Adrenal gland (tissue), 12 donors: ENCODE measurements around the gene MRPL9. TPM values are rescaled to one million over a fixed set of nuclear protein-coding genes. Genes with fewer than 3 reads are reported as not detected.

Experiments
- DNase-seq, 7 donors: peaks; one replicate each; pipeline ENCODE4 v3.0.0-alpha.2; 2019 to 2020
- H3K27ac ChIP-seq, 5 donors: fragments of 200-600 bp; sonication (generic) in 4 of 5; 1 replicate in 3 of 5; 2 replicates in 2 of 5; pipeline versions ENCODE4 v1.5.1 to v1.8.0; 2016 to 2020; ENCODE audit warnings: mild to moderate bottlenecking in 1 of 5
- H3K27me3 ChIP-seq: fragments of 200-600 bp; 2 replicates; pipeline ENCODE4 v1.8.0; 2021
- H3K36me3 ChIP-seq, 2 donors: fragments of 200-600 bp; replicated peaks in 1 of 2; 1 replicate in 1 of 2; 2 replicates in 1 of 2; pipeline versions ENCODE4 v1.5.1 to v1.8.0; 2018 to 2022
- H3K4me1 ChIP-seq, 2 donors: fragments of 200-600 bp; replicated peaks in 1 of 2; 1 replicate in 1 of 2; 2 replicates in 1 of 2; pipeline versions ENCODE4 v1.5.1 to v1.8.0; 2018 to 2021
- H3K4me3 ChIP-seq, 4 donors: fragments of 200-600 bp; sonication (generic) in 3 of 4; one replicate each; pipeline ENCODE4 v1.5.1; 2016 to 2018
- H3K9me3 ChIP-seq, 3 donors: fragments of 200-600 bp; sonication (generic) in 1 of 3; replicated peaks in 1 of 3; 1 replicate in 2 of 3; 2 replicates in 1 of 3; pipeline versions ENCODE4 v1.5.1 to v1.8.0; 2016 to 2021
- POLR2A ChIP-seq, 2 donors: fragments of 450-650 bp; IDR thresholded peaks; one replicate each; pipeline ENCODE4 v1.6.1; 2017; ENCODE audit warnings: antibody characterized with exemption in 2 of 2, mild to moderate bottlenecking in 2 of 2, moderate library complexity in 1 of 2
- WGBS, 4 donors: extraction: QIAGEN DNeasy Blood & Tissue Kit in 2 of 4; methylation state at CpG; one replicate each; pipeline versions ENCODE4 v1.1.5 to v1.1.7; 2013 to 2017; 5-methylcytosine and 5-hydroxymethylcytosine counted together
- intact Hi-C, 2 donors: fragments of 100-400 bp; cut with DNase I; formaldehyde crosslinking; loops; one replicate each; pipeline versions ENCODE4 v1.14.1 to v1.15.0; 2022 to 2023
- polyA plus RNA-seq, 3 donors: library from polyadenylated mRNA; stranded (reverse); fragments of 200-250 nt in 2 of 3; fragments of 350-450 nt in 1 of 3; fragmentation: Illumina TruSeq in 1 of 3; extraction: RNeasy Lipid Tissue Mini Kit (QIAGEN cat#74804) in 1 of 3; gene quantifications; one replicate each; pipeline ENCODE4 v1.2.3, GENCODE V29; 2013 to 2014
- total RNA-seq, 9 donors: library from RNA; depleted of rRNA in 4 of 9; stranded (reverse); fragments of >200 nt in 4 of 9; fragments of 120-200 nt in 1 of 9; fragmentation: NEBNext Ultra II Directional in 1 of 9; extraction: Animal tissue kit (Norgen Biotek cat#: 25700) in 1 of 9; gene quantifications; one replicate each; pipeline versions ENCODE4 v1.1.0 to v1.2.4, GENCODE V29; 2013 to 2023
- TF ChIP-seq, protein P1 (sequence below), 6 experiments: fragments of 450-650 bp in 4 of 6; fragments of 200-600 bp in 2 of 6; sonication (generic) in 1 of 6; IDR thresholded peaks; 1 replicate in 5 of 6; 2 replicates in 1 of 6; pipeline versions ENCODE4 v1.5.1 to v1.8.0; 2016 to 2021; ENCODE audit warnings: antibody characterized with exemption in 6 of 6, mild to moderate bottlenecking in 2 of 6, moderate library complexity in 1 of 6
- donor health status: healthy with polysubstance abuse.
- donor health status: Bipolar disorder and iron deficiency.
- donor health status: DM: yes; HTN: yes; CAD: no.
- donor health status: DM: no; HTN: no; CAD: no.
- donor health status: DM: no; HTN: no; CAD: no.
- donor health status: DM: yes; HTN: yes; CAD: no.

The MRPL9 gene
- total and polyA plus RNA-seq, 12 donors: 42.0 to 127 (median 65.2) TPM

DNA sequence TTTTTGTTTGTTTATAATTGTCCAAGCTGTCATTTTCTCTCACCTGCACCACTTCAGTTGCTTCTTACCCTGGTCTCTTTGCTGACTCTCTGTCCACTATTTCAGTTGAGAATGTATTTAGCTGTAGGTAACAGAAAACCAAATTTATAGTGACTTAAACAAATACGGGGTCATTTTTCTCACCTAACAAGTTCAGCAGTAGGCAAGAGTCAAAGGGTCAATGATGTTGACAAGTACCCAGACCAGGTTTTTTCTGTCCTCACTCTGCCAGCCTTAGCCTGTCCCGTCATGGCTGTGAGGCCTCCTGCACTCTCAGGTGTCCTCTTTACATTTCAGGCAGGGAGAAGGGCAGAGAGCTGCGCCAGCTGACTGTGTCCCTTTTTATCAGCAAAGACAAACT is 30.2 kb downstream of the MRPL9 start:
- WGBS, 4 donors: 75 to 82% (median 81%) methylated on average over 3 of the region's 3 CpGs
- intact Hi-C loops: loop anchor here (5.0 to 10.0 kb wide), 2 partner anchors 141 to 268 kb away; no protein-coding TSS in a partner anchor
- H3K27ac ChIP-seq: no peak overlapping the region
- H3K27me3 ChIP-seq: peaks cover 5% of the 10 kb centered on the region
- TF ChIP-seq POLR2A (IDR thresholded peaks at IDR 0.05): no peak
- TF ChIP-seq, protein P1, sequence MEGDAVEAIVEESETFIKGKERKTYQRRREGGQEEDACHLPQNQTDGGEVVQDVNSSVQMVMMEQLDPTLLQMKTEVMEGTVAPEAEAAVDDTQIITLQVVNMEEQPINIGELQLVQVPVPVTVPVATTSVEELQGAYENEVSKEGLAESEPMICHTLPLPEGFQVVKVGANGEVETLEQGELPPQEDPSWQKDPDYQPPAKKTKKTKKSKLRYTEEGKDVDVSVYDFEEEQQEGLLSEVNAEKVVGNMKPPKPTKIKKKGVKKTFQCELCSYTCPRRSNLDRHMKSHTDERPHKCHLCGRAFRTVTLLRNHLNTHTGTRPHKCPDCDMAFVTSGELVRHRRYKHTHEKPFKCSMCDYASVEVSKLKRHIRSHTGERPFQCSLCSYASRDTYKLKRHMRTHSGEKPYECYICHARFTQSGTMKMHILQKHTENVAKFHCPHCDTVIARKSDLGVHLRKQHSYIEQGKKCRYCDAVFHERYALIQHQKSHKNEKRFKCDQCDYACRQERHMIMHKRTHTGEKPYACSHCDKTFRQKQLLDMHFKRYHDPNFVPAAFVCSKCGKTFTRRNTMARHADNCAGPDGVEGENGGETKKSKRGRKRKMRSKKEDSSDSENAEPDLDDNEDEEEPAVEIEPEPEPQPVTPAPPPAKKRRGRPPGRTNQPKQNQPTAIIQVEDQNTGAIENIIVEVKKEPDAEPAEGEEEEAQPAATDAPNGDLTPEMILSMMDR (IDR thresholded peaks at IDR 0.05): no peak
- H3K9me3 ChIP-seq: no peaks in the 10 kb centered on the region
- no peaks in the 10 kb centered on the region for H3K4me1 ChIP-seq
- no peak overlapping the region for H3K4me3 ChIP-seq
- peak in 1 of 7 donors; percentile 18 for DNase-seq
- no peaks in the 10 kb centered on the region for H3K36me3 ChIP-seq

- H3K4me3 ChIP-seq: no peak overlapping the region
- no peaks in the 10 kb centered on the region for H3K36me3 ChIP-seq
- H3K9me3 ChIP-seq: no peaks in the 10 kb centered on the region
- DNase-seq: peak in 1 of 7 donors; percentile 43
- no peak overlapping the region for H3K27ac ChIP-seq
- WGBS, 4 donors: 82 to 93% (median 84%) methylated on average over 3 to 4 of the region's 4 CpGs
- H3K4me1 ChIP-seq: no peaks in the 10 kb centered on the region
- H3K27me3 ChIP-seq: peaks cover 5% of the 10 kb centered on the region
- TF ChIP-seq, protein P1 (IDR thresholded peaks at IDR 0.05): no peak
- no peak for TF ChIP-seq POLR2A (IDR thresholded peaks at IDR 0.05)
- intact Hi-C loops: loop anchor here (5.0 to 10.0 kb wide), 2 partner anchors 138 to 265 kb away; no protein-coding TSS in a partner anchor
Observed at GRCh38 chr1:151729966-151730291, 33.4 kb downstream of the MRPL9 start.

DNA sequence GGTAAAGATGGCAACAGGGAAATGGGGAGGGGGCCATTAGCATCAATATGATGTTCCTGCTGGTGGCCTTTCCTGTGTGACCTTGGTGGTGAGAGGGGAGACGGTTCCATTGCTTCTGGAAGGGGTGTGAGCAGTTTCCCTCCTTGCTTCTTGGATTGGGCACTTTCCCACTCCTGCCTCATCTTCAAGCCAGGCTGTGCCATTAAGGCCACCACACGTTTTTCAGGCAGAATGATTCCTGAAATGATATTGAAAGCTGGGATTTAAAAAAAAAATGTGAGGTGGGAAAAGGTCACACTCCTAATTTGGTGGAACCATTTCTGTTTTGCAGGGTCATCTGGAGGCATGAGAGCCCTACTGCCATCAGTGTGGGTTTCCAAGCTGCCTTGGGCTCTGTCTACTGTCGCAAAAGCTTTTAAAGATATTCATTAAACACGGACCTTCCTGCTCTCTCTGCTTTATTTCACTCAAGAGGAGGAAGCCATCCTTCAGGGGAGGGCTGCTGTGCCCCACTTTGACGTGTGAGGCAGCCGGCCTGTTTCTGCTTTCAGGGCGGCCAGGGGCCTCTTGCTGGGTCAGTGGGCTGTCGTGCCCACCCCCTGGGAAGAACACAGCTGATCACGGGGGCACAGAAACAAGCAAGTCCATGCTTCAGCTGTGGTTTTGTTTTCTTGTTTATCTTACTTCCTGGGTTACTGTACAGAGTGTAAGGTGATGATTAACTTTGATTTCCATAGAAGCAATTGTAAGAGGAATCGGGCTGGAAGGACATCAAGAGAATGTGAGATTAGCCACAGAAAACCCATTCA is 33.9 kb downstream of the MRPL9 start:
- no peaks in the 10 kb centered on the region for H3K9me3 ChIP-seq
- TF ChIP-seq, protein P1 (IDR thresholded peaks at IDR 0.05): no peak
- no peak for TF ChIP-seq POLR2A (IDR thresholded peaks at IDR 0.05)
- H3K4me3 ChIP-seq: no peak overlapping the region
- no peak overlapping the region for H3K27ac ChIP-seq
- H3K27me3 ChIP-seq: peaks cover 5% of the 10 kb centered on the region
- intact Hi-C loops: no loop called here
- peak in 1 of 7 donors; percentile 48 for DNase-seq
- no peaks in the 10 kb centered on the region for H3K36me3 ChIP-seq
- H3K4me1 ChIP-seq: no peaks in the 10 kb centered on the region
- WGBS, 4 donors: 52 to 71% (median 60%) methylated on average over 10 of the region's 10 CpGs

DNA sequence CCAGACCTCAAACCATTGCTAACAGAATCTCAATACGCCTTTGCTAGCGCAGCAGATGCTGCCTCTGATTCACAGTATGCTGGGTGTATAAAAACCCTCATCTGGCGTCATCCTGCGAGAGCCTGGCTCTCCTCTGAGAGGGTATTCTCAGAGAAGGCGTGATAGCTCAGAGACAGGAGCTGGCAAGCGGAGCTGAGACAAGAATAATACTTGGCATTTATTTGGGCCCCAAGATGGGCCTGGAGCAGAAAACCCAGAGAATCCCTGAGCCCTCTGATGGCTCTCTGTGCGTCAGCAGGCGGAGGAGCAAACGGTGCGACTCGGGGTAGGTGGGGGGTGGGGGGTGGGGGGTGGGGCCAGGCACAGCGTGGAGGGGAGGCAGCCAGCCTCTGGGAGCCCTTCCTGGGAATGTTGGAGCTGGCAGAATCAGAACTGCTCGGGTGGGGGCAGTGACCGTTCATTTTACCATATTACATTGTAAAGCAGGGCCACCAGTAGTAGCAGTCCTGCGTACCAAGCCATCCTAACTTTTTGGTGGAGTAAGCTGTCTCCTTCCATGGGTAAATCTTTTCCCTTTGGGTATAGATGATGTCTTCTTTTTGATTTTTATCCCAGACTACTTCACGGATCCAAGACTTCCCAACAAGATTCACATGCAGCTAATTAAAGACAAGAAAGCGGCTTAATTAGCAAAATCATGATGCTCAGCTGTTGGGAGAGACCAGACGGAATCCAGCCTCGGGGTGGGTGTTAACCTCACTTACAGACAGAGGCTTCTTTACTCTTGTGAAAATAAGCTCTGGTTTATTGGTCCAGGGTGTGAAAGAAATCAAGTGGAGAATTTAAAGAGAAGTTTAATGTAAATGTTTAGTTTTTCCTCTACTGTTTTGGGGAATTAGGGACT is 34.9 kb downstream of the MRPL9 start:
- H3K4me3 ChIP-seq: no peak overlapping the region
- peaks cover 0 to 4% of the 10 kb centered on the region in 2 donors for H3K4me1 ChIP-seq
- no peaks in the 10 kb centered on the region for H3K9me3 ChIP-seq
- peaks cover 5% of the 10 kb centered on the region for H3K27me3 ChIP-seq
- TF ChIP-seq, protein P1 (IDR thresholded peaks at IDR 0.05): no peak
- TF ChIP-seq POLR2A (IDR thresholded peaks at IDR 0.05): no peak
- DNase-seq: peak in 1 of 7 donors; percentile 67
- no peaks in the 10 kb centered on the region for H3K36me3 ChIP-seq
- intact Hi-C loops: no loop called here
- peak overlapping the region in 1 of 5 donors; percentile 57 for H3K27ac ChIP-seq
- WGBS, 4 donors: 43 to 55% (median 51%) methylated on average over 18 to 19 of the region's 19 CpGs
